NCI-H82 (cell line): ENCODE measurements around the gene UBXN11.

ENCODE experiments used
- DNase-seq: peaks from one replicate; lab custom pipeline; 2025; lab: John Stamatoyannopoulos, UW

The UBXN11 gene

GRCh38 chr1:26285366-26286063, 20.9 kb downstream of the UBXN11 start:
- peak; percentile 75 for DNase-seq

GRCh38 chr1:26284597-26285347, 21.7 kb downstream of the UBXN11 start:
- peak; percentile 81 for DNase-seq

GRCh38 chr1:26283871-26284596, 22.4 kb downstream of the UBXN11 start:
- DNase-seq: no peak

DNA sequence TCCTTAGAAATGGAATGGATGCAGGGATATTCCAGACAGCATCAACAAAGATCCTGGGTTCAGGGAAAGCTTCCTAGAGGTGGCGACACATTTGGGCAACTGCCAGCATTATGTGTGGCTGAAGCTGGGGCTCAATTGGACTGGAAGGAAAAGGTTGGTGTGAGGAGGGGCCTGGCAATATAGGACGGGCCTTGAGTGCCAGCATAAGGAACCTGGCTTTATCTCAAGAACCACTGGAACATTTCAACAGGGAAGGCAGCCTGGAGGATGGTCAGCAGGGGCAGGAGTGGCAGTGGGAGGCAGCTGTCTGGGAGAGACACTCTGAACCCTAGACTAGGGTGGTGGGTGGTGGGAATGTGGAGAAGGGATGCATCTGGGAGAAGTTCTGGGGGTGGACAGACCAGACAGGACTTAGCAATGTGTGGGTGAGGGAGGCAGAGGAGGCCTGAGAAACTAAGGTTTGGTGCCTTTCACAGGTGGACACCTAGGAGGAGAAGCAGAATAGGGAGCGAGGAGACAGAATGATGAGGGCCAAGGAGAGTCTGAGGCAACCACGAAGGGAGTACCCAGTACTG, 23.1 kb downstream of the UBXN11 start:
- no peak for DNase-seq

GRCh38 chr1:26282401-26282918, 24.0 kb downstream of the UBXN11 start:
- DNase-seq: no peak

GRCh38 chr1:26281971-26282370, 24.5 kb downstream of the UBXN11 start:
- peak; percentile 28 for DNase-seq

- no peak for DNase-seq
Measured at GRCh38 chr1:26281091-26281958, 25.1 kb downstream of the UBXN11 start.

GRCh38 chr1:26280333-26281042, 25.9 kb downstream of the UBXN11 start:
- DNase-seq: peak; percentile 77

DNA sequence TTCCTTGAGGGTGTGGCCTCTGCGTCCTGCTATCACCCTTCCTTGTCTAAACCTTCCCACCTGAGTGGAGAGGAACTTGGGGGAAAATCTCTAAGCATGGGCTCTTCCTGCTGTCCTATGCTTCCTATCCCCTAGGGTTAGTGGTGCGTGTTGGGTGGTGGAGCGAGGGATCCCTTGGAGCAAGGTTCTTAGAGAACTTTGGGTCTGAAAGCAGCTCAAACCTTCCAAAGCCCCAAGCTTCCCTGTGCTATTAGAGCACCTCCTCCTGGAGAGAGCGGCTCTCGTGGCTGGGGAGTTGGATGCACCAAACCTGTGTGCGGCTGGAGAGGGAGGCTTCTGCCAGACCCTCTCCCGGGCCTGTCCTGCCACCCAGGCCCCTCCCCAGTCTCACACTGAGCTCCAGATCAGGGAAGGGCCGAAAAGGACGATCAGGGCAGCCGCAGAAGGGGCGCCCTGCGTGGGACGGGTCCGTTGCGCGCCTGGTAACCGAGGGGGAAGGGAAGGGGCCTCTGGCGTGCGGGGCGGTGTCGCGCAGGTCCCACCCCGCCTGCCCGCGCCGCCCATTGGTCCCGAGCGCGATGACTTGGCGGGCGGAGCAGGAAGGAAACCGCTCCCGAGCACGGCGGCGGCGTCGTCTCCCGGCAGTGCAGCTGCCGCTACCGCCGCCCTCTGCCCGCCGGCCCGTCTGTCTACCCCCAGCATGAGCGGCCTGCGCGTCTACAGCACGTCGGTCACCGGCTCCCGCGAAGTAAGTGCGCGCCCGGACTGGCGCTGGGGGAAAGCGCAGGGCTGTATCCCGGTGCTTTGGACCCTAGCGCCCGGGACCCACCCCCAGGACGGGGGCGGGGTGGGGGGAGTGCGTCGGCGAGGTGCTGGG, 26.7 kb downstream of the UBXN11 start, which contains the start of gene SH3BGRL3:
TSS of gene SH3BGRL3 (plus strand) at position 631 of the 877 bp plus-strand sequence. CDS start at position 701, 70 bp downstream.
- peak; percentile 92 for DNase-seq

DNA sequence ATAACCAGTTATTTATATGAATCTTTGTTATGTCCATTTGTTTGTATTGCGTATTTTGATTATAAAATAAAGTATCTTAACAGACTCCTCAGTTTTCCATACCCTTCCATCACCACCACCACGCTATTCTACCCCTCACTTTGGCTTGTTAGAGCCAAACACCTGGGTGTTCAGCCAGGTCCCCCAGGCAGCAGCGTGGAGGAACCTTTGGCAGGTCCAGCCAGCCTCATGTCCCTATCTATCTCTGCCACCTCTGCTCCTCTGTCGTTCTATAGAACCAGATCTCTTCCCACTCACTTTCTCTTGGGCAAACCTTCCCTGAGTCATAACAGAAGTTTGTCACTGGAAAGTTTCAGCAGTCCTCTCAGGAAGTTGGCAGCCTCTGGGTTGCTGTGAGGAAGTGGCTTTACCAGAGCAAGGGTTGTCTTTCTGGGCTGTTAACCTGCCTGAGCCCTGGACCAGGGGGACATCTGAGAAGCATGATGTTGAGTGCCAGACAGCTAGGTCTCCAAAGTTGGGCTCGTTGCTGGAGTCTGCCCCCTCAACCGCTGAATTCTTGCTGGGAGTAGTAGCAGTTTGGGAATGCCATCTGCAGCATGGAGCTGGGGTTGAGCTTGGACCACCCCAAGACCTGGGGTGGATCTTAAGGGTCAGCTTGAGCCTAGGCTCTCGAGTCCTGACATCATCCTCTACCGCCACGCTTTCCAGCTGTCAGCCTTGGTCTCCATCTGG, 27.5 kb downstream of the UBXN11 start:
- peak; percentile 92 for DNase-seq

DNA sequence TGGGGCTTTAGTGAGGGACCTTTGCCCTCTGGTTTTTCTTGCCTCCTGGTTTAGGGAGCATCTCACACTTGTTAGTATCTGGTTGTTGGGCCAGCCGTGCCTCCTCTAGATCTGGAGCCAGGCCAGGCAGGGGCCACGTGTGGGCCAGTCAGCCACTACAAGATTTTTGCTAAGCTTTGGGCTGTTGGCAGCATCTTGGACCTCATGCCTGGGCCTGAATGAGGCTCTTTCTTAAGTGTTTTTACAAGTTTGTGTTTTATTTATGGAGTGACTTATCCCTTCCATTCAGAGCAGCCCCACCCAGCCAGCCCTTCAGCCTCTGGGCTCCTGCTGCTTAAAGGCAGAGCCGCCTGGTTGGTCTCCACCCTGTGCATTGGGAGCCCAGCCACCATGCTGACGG, 28.1 kb downstream of the UBXN11 start:
- no peak for DNase-seq

DNA sequence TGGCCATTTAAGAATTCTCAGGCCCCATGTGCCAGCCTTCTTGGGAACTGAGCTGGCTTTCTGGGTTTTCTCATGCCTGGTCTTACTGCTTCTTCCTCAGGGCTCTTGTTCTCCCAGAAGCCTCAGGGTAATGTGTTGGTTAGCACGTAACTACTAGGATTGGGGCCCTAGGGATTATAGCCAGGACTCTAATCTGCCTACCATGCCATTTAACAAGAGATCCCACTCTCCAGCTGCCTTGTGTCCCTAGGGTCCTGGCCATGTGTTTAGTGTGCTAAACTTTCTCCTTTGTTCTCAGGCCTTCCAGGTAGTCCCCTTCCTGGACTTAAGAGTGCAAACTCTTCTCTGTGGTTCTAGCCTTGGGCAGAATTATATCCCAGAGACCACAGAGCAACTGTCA, 28.7 kb downstream of the UBXN11 start:
- DNase-seq: peak; percentile 94

- no peak for DNase-seq
Measured at GRCh38 chr1:26277261-26277661, 29.2 kb downstream of the UBXN11 start.

GRCh38 chr1:26276432-26276838, 30.0 kb downstream of the UBXN11 start:
- DNase-seq: peak; percentile 40

DNA sequence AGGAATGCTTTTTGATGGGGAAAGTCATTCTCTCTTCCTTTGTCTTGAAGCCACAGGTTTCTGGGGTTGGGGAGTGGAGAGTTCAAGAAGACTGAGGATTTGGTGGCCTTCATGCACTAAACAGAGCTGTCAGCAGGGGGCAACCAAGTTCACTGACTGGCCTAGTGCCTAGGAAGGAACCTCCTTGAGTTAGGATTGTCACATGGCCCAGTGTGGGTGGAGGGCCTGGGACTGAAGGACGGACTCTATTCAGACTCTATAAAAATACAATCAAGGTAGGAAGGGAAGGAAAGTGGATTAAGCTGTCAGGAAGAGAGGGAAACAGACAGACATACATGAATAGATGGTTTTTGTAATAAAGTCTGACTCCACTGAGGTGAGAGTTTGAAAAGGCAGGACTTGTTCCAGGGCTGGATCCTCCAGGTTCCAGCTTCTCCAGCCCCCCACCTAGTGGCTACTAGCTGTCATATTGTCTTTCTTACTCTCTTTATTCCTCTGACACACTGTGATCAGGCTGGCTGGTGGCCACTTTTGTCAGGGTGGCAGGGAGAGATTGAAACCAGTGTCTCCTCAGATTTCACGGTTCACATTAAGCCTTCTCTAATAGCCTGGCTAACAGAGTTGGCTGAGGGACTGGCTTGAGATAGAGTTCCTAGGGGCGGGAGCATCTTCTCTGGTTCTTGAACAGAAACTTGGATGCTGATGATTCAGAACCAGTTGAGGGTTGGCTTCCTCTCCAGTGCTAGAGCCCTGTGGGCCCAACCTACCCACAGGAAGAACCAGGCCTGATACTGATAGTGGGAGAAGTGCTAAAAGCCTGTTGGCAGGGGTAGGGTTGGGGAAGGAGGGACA, 30.6 kb downstream of the UBXN11 start:
- peak; percentile 91 for DNase-seq

GRCh38 chr1:26274801-26275425, 31.5 kb downstream of the UBXN11 start:
- DNase-seq: no peak

- DNase-seq: no peak
Measured at GRCh38 chr1:26269198-26269550, 37.3 kb downstream of the UBXN11 start.
